Measurements from ENCODE around the gene ALOX12B.

The ALOX12B gene

GRCh38 chr17:8044819-8045810 is 42.4 kb downstream of the ALOX12B start:
- Histone ChIP-seq H3K4me3 (ENCODE audit: low read depth, low read length) (no peak overlapping the region), H3K27ac (no peak overlapping the region), H3K27me3 (replicated peaks) (no peaks in the 10 kb centered on the region), H3K36me3 (replicated peaks) (no peaks in the 10 kb centered on the region)
- DNase-seq: no peak
- in situ Hi-C loops (cut with HindIII; ENCODE audit: low pct_ligation_motif_present, low sequenced_read_pairs): no loop called here
- no peak for TF ChIP-seq CTCF (IDR thresholded peaks at IDR 0.05; ENCODE audit: low read depth, low read length, missing control alignments)

GRCh38 chr17:8041979-8042378 is 45.5 kb downstream of the ALOX12B start:
- Histone ChIP-seq H3K27me3 (replicated peaks) (no peaks in the 10 kb centered on the region), H3K36me3 (replicated peaks) (no peaks in the 10 kb centered on the region), H3K27ac (no peak overlapping the region), H3K4me3 (ENCODE audit: low read depth, low read length) (no peak overlapping the region)
- TF ChIP-seq CTCF (IDR thresholded peaks at IDR 0.05; ENCODE audit: low read depth, low read length, missing control alignments): no peak
- no peak for DNase-seq
- in situ Hi-C loops (cut with HindIII; ENCODE audit: low pct_ligation_motif_present, low sequenced_read_pairs): no loop called here

- in situ Hi-C loops (cut with HindIII; ENCODE audit: low pct_ligation_motif_present, low sequenced_read_pairs): no loop called here
- Histone ChIP-seq H3K27ac (no peak overlapping the region), H3K27me3 (replicated peaks) (no peaks in the 10 kb centered on the region), H3K4me3 (ENCODE audit: low read depth, low read length) (no peak overlapping the region), H3K36me3 (replicated peaks) (no peaks in the 10 kb centered on the region)
- DNase-seq: peak; percentile 46
- peak; percentile 71 for TF ChIP-seq CTCF (IDR thresholded peaks at IDR 0.05; ENCODE audit: low read depth, low read length, missing control alignments)
These were observed 46.1 kb downstream of the ALOX12B start for GRCh38 chr17:8041249-8041928.

- H3K4me3 ChIP-seq (ENCODE audit: low read depth, low read length): no peak overlapping the region
- DNase-seq: no peak
- H3K36me3 ChIP-seq (replicated peaks): no peaks in the 10 kb centered on the region
- H3K27ac ChIP-seq: no peak overlapping the region
- H3K27me3 ChIP-seq (replicated peaks): no peaks in the 10 kb centered on the region
- in situ Hi-C loops (cut with HindIII; ENCODE audit: low pct_ligation_motif_present, low sequenced_read_pairs): no loop called here
- TF ChIP-seq CTCF (IDR thresholded peaks at IDR 0.05; ENCODE audit: low read depth, low read length, missing control alignments): no peak
These were observed 47.8 kb downstream of the ALOX12B start for GRCh38 chr17:8039611-8040168.

GRCh38 chr17:8038954-8039610 is 48.4 kb downstream of the ALOX12B start, which contains the start of gene ALOX15B:
Gene ALOX15B, plus strand, starts transcription at chr17:8039059. Its CDS starts 97 bp downstream, at chr17:8039156.
- DNase-seq: no peak
- H3K27ac ChIP-seq: no peak within 1 kb of the TSS
- H3K27me3 ChIP-seq (replicated peaks): no peaks in the 10 kb centered on the region
- in situ Hi-C loops (cut with HindIII; ENCODE audit: low pct_ligation_motif_present, low sequenced_read_pairs): no loop called here
- peak within 1 kb of the TSS; percentile 3 for H3K4me3 ChIP-seq (ENCODE audit: low read depth, low read length)
- no peak for TF ChIP-seq CTCF (IDR thresholded peaks at IDR 0.05; ENCODE audit: low read depth, low read length, missing control alignments)
- H3K36me3 ChIP-seq (replicated peaks): no peaks in the 10 kb centered on the region

Measured in brain microvascular endothelial cell (primary cell).